NCI-H524 (cell line): ENCODE results near the gene GJB5.

Experiments used
- DNase-seq, 2 experiments: peaks; one replicate each; lab custom pipeline; 2025; lab: John Stamatoyannopoulos, UW

Gene GJB5

GRCh38 chr1:34776911-34777310 is 22.1 kb downstream of the GJB5 start:
- no peak for DNase-seq

- no peak for DNase-seq
Observed at GRCh38 chr1:34777519-34778321, 22.9 kb downstream of the GJB5 start.

GRCh38 chr1:34778381-34778780 is 23.5 kb downstream of the GJB5 start:
- no peak for DNase-seq

GRCh38 chr1:34779005-34779404 is 24.2 kb downstream of the GJB5 start:
- DNase-seq: no peak

- no peak for DNase-seq
Observed at GRCh38 chr1:34779526-34779925, 24.7 kb downstream of the GJB5 start.

- no peak for DNase-seq
Observed at GRCh38 chr1:34779962-34780361, 25.1 kb downstream of the GJB5 start.

GRCh38 chr1:34780528-34780927 is 25.7 kb downstream of the GJB5 start:
- DNase-seq: no peak

GRCh38 chr1:34781071-34781843 is 26.4 kb downstream of the GJB5 start, which contains the start of gene GJB3:
TSS of gene GJB3 (plus strand) at chr1:34781214. CDS start at chr1:34784763, 3,549 bp downstream.
- DNase-seq: no peak

GRCh38 chr1:34781844-34782391 is 27.1 kb downstream of the GJB5 start:
- DNase-seq: peak in 1 of 2 experiments; percentile 16

GRCh38 chr1:34784751-34785221 is 29.9 kb downstream of the GJB5 start:
- DNase-seq: no peak

GRCh38 chr1:34785231-34785874 is 30.5 kb downstream of the GJB5 start:
- DNase-seq: no peak

- no peak for DNase-seq
Observed at GRCh38 chr1:34785875-34786470, 31.1 kb downstream of the GJB5 start.

- peak; percentile 21 to 68 for DNase-seq
Observed at GRCh38 chr1:34786521-34787325, 31.9 kb downstream of the GJB5 start.

GRCh38 chr1:34787461-34788420 is 32.9 kb downstream of the GJB5 start:
- peak; percentile 17 to 31 for DNase-seq

GRCh38 chr1:34790985-34791384 is 36.1 kb downstream of the GJB5 start:
- no peak for DNase-seq

GRCh38 chr1:34792424-34792823 is 37.6 kb downstream of the GJB5 start:
- DNase-seq: no peak

- no peak for DNase-seq
Observed at GRCh38 chr1:34792868-34793727, 38.3 kb downstream of the GJB5 start, which contains the start of gene GJA4. TSS of gene GJA4 (plus strand) at chr1:34792999. CDS start at chr1:34794214, 1,215 bp downstream.

GRCh38 chr1:34794001-34794789 is 39.3 kb downstream of the GJB5 start:
- DNase-seq: no peak
